Thymus (tissue), 11 donors: ENCODE measurements around the gene PAPOLA. TPM values are rescaled to one million over a fixed set of nuclear protein-coding genes. Genes with fewer than 3 reads are reported as not detected.

Experiments used
- DNase-seq, 9 donors: peaks; one replicate each; pipeline ENCODE4 v3.0.0-alpha.2; 2013; ENCODE audit warnings: low spot score in 9 of 9, low read depth in 6 of 9, missing footprints in 1 of 9
- H3K27ac ChIP-seq, 2 donors: one replicate each; pipeline ENCODE4 v1.5.1; 2013; ENCODE audit warnings: control low read depth in 1 of 2, low read depth in 1 of 2, low read length in 1 of 2, mild to moderate bottlenecking in 1 of 2, moderate library complexity in 1 of 2
- H3K27me3 ChIP-seq, 2 donors: one replicate each; pipeline ENCODE4 v1.5.1; 2013; ENCODE audit warnings: low read length in 1 of 2; ENCODE audit not compliant: control insufficient read depth in 2 of 2, insufficient read depth in 1 of 2
- H3K36me3 ChIP-seq, 2 donors: one replicate each; pipeline ENCODE4 v1.5.1; 2013; ENCODE audit warnings: low read length in 1 of 2, mild to moderate bottlenecking in 1 of 2, moderate library complexity in 1 of 2; ENCODE audit not compliant: control insufficient read depth in 2 of 2, insufficient read depth in 2 of 2
- H3K4me1 ChIP-seq, 2 donors: one replicate each; pipeline ENCODE4 v1.5.1; 2013; ENCODE audit warnings: low read length in 2 of 2; ENCODE audit not compliant: control insufficient read depth in 2 of 2, insufficient read depth in 2 of 2
- H3K4me3 ChIP-seq, 2 donors: one replicate each; pipeline ENCODE4 v1.5.1; 2013; ENCODE audit warnings: low read length in 2 of 2, control low read depth in 1 of 2, mild to moderate bottlenecking in 1 of 2
- H3K9me3 ChIP-seq, 2 donors: one replicate each; pipeline ENCODE4 v1.5.1; 2013; ENCODE audit warnings: low read length in 1 of 2, mild to moderate bottlenecking in 1 of 2; ENCODE audit not compliant: control insufficient read depth in 2 of 2, insufficient read depth in 1 of 2
- WGBS: extraction: QIAGEN DNeasy Blood & Tissue Kit; methylation state at CpG from one replicate; pipeline ENCODE4 v1.1.7; 2013; 5-methylcytosine and 5-hydroxymethylcytosine counted together
- polyA plus RNA-seq: library from polyadenylated mRNA; stranded (reverse); fragments of 200-250 nt; gene quantifications from one replicate; pipeline ENCODE4 v1.2.3, GENCODE V29; 2013
- total RNA-seq: library from RNA; stranded (reverse); fragments of 120-200 nt; gene quantifications from one replicate; pipeline ENCODE4 v1.2.4, GENCODE V29; 2013
- donor health status: healthy.

PAPOLA gene
- total and polyA plus RNA-seq, 2 donors, result 99.9 to 108 TPM

GRCh38 chr14:96590190-96590864 lies 88.1 kb downstream of the PAPOLA start:
- Histone ChIP-seq H3K4me1 (peaks cover 4 to 10% of the 10 kb centered on the region in 2 donors), H3K9me3 (no peaks in the 10 kb centered on the region), H3K36me3 (no peaks in the 10 kb centered on the region), H3K4me3 (no peak overlapping the region), H3K27ac (no peak overlapping the region), H3K27me3 (peaks cover 16 to 80% of the 10 kb centered on the region in 2 donors)
- no peak for DNase-seq
- WGBS, result 87% methylated on average over 9 of the region's 9 CpGs

GRCh38 chr14:96592591-96593386 lies 90.6 kb downstream of the PAPOLA start:
- Histone ChIP-seq H3K4me1 (peaks cover 4 to 10% of the 10 kb centered on the region in 2 donors), H3K27ac (no peak overlapping the region), H3K36me3 (no peaks in the 10 kb centered on the region), H3K4me3 (peak overlapping the region; percentile 32 to 33), H3K9me3 (no peaks in the 10 kb centered on the region), H3K27me3 (peaks cover 12 to 67% of the 10 kb centered on the region in 2 donors)
- 14% methylated on average over 54 of the region's 54 CpGs for WGBS
- DNase-seq, result peak in 8 of 9 donors; percentile 6 to 63 (median 31)

- Histone ChIP-seq H3K36me3 (no peaks in the 10 kb centered on the region), H3K9me3 (no peaks in the 10 kb centered on the region), H3K27ac (no peak overlapping the region), H3K27me3 (peaks cover 10 to 54% of the 10 kb centered on the region in 2 donors), H3K4me3 (no peak overlapping the region), H3K4me1 (peaks cover 4 to 10% of the 10 kb centered on the region in 2 donors)
- DNase-seq, result no peak
- 94% methylated on average over 6 of the region's 6 CpGs for WGBS
These were observed 92.8 kb downstream of the PAPOLA start for GRCh38 chr14:96594961-96595360.

GRCh38 chr14:96597680-96598079 lies 95.5 kb downstream of the PAPOLA start:
- peaks cover 8 to 33% of the 10 kb centered on the region in 2 donors for H3K27me3 ChIP-seq
- H3K4me1 ChIP-seq, result peaks cover 3 to 6% of the 10 kb centered on the region in 2 donors
- no peaks in the 10 kb centered on the region for H3K36me3 ChIP-seq
- H3K4me3 ChIP-seq, result no peak overlapping the region
- DNase-seq, result no peak
- 97% methylated on average over 5 of the region's 5 CpGs for WGBS
- H3K9me3 ChIP-seq, result no peaks in the 10 kb centered on the region
- H3K27ac ChIP-seq, result no peak overlapping the region

GRCh38 chr14:96598332-96598928 lies 96.2 kb downstream of the PAPOLA start:
- DNase-seq, result no peak
- no peak overlapping the region for H3K4me3 ChIP-seq
- no peaks in the 10 kb centered on the region for H3K9me3 ChIP-seq
- no peaks in the 10 kb centered on the region for H3K4me1 ChIP-seq
- H3K27ac ChIP-seq, result no peak overlapping the region
- 82% methylated on average over 14 of the region's 14 CpGs for WGBS
- H3K27me3 ChIP-seq, result peaks cover 1 to 25% of the 10 kb centered on the region in 2 donors
- no peaks in the 10 kb centered on the region for H3K36me3 ChIP-seq

GRCh38 chr14:96599076-96599475 lies 96.9 kb downstream of the PAPOLA start:
- peaks cover 0 to 22% of the 10 kb centered on the region in 2 donors for H3K27me3 ChIP-seq
- H3K27ac ChIP-seq, result no peak overlapping the region
- no peaks in the 10 kb centered on the region for H3K4me1 ChIP-seq
- DNase-seq, result no peak
- H3K9me3 ChIP-seq, result no peaks in the 10 kb centered on the region
- no peaks in the 10 kb centered on the region for H3K36me3 ChIP-seq
- 91% methylated on average over 10 of the region's 10 CpGs for WGBS
- no peak overlapping the region for H3K4me3 ChIP-seq

- WGBS, result 85% methylated on average over 2 of the region's 2 CpGs
- no peaks in the 10 kb centered on the region for H3K4me1 ChIP-seq
- H3K27ac ChIP-seq, result no peak overlapping the region
- H3K27me3 ChIP-seq, result peaks cover 0 to 15% of the 10 kb centered on the region in 2 donors
- H3K9me3 ChIP-seq, result no peaks in the 10 kb centered on the region
- no peak for DNase-seq
- no peak overlapping the region for H3K4me3 ChIP-seq
- H3K36me3 ChIP-seq, result no peaks in the 10 kb centered on the region
These were observed 100.0 kb downstream of the PAPOLA start for GRCh38 chr14:96602186-96602585.

GRCh38 chr14:96603350-96604255 lies 101.4 kb downstream of the PAPOLA start:
- DNase-seq, result no peak
- WGBS, result 88% methylated on average over 11 of the region's 11 CpGs
- Histone ChIP-seq H3K4me3 (no peak overlapping the region), H3K36me3 (no peaks in the 10 kb centered on the region), H3K4me1 (no peaks in the 10 kb centered on the region), H3K9me3 (no peaks in the 10 kb centered on the region), H3K27me3 (peaks cover 0 to 9% of the 10 kb centered on the region in 2 donors), H3K27ac (no peak overlapping the region)
